HepG2 (cell line): ENCODE results near the gene KAT7. TPM values are rescaled to one million over a fixed set of nuclear protein-coding genes. Genes with fewer than 3 reads are reported as not detected.
A peak's percentile ranks its signal among the peaks of the same experiment; 100 is the strongest.

Experiments
- ATAC-seq: fragments of 200-7000 bp; cut with Tn5 transposase; 3 replicates; pipeline ENCODE4 v1.9.1; 2020; ENCODE audit warnings: mild to moderate bottlenecking, moderate library complexity
- BruUV-seq: library from RNA; stranded (reverse); fragments of 400-500 nt; replicated peaks from 2 replicates; lab custom pipeline; 2021; lab: Mats Ljungman, UMichigan
- CTCF ChIA-PET: fragments of 300-600 bp; formaldehyde crosslinking; extraction: SDS; loops from one replicate; lab custom pipeline; 2021; ENCODE audit warnings: low total read pairs, inconsistent platforms, low intra/inter-chr PET ratio; lab: Yijun Ruan, JAX
- POLR2A ChIA-PET: fragments of 350-600 bp; sonication (Branson Sonifier 250); formaldehyde crosslinking; loops from one replicate; lab custom pipeline; 2020; ENCODE audit warnings: antibody characterized with exemption, inconsistent platforms; lab: Yijun Ruan, JAX
- DNase-seq: peaks from one replicate; pipeline ENCODE4 v3.0.0-alpha.2; 2015; ENCODE audit warnings: low spot score
- FAIRE-seq: peaks from 3 replicates; lab custom pipeline; 2011; peaks lifted over from hg19 to GRCh38; lab: Jason Lieb, UNC
- H2AFZ ChIP-seq: one replicate; pipeline ENCODE4 v1.6.1; 2011; ENCODE audit warnings: low read length, inconsistent platforms
- H3K27ac ChIP-seq: fragments of 300-600 bp; 3 replicates; pipeline ENCODE4 v1.8.0; 2011; ENCODE audit warnings: mixed run types, mild to moderate bottlenecking, mixed read lengths, low read length, inconsistent platforms; ENCODE audit not compliant: insufficient read depth; ENCODE audit errors: extremely low read length
- H3K27me3 ChIP-seq, 2 experiments: fragments of 200-600 bp in 1 of 2; 2 replicates in 1 of 2; 3 replicates in 1 of 2; pipeline versions ENCODE4 v1.6.0 to v1.8.0; 2011; ENCODE audit warnings: low read length in 2 of 2, mild to moderate bottlenecking in 2 of 2, moderate library complexity in 2 of 2, inconsistent platforms in 1 of 2; ENCODE audit not compliant: insufficient read depth in 2 of 2, control insufficient read depth in 1 of 2
- H3K36me3 ChIP-seq, 2 experiments: fragments of 200-600 bp in 1 of 2; replicated peaks in 1 of 2; 2 replicates in 1 of 2; 3 replicates in 1 of 2; pipeline versions ENCODE4 v1.5.1 to v1.8.0; 2011; ENCODE audit warnings: low read length in 2 of 2, inconsistent platforms in 1 of 2; ENCODE audit not compliant: insufficient read depth in 2 of 2, control insufficient read depth in 1 of 2
- H3K4me1 ChIP-seq: 2 replicates; pipeline ENCODE4 v1.5.1; 2012; ENCODE audit warnings: low read length, inconsistent platforms; ENCODE audit not compliant: insufficient read depth
- H3K4me2 ChIP-seq: 2 replicates; pipeline ENCODE4 v1.6.0; 2011; ENCODE audit warnings: low read depth, low read length, inconsistent platforms
- H3K4me3 ChIP-seq, 3 experiments: fragments of 200-600 bp in 1 of 3; sonication (generic), shearing (Covaris generic) in 1 of 3; replicated peaks in 1 of 3; 2 replicates each; pipeline ENCODE4 v1.5.1; 2011 to 2016; ENCODE audit warnings: low read length in 3 of 3, inconsistent platforms in 2 of 3, low read depth in 2 of 3, mild to moderate bottlenecking in 2 of 3, control low read depth in 1 of 3, mixed read lengths in 1 of 3; ENCODE audit not compliant: insufficient read depth in 1 of 3
- H3K79me2 ChIP-seq: one replicate; pipeline ENCODE4 v1.6.1; 2011; ENCODE audit warnings: low read length, inconsistent platforms; ENCODE audit not compliant: insufficient read depth
- H3K9ac ChIP-seq: 2 replicates; pipeline ENCODE4 v1.6.0; 2011; ENCODE audit warnings: mild to moderate bottlenecking, low read depth, low read length, inconsistent platforms; ENCODE audit not compliant: insufficient read depth
- H3K9me3 ChIP-seq: 2 replicates; pipeline ENCODE4 v1.5.1; 2012; ENCODE audit warnings: mild to moderate bottlenecking, low read length
- H4K20me1 ChIP-seq: 2 replicates; pipeline ENCODE4 v1.6.0; 2011; ENCODE audit warnings: inconsistent platforms, mild to moderate bottlenecking, low read length, moderate library complexity; ENCODE audit not compliant: insufficient read depth
- JUND ChIP-seq: sonication (generic); formaldehyde crosslinking; IDR thresholded peaks from 2 replicates; pipeline ENCODE4 v1.8.0; 2022; ENCODE audit warnings: mild to moderate bottlenecking, missing genetic modification reagents
- KDM3A ChIP-seq: IDR thresholded peaks from 2 replicates; pipeline ENCODE4 v1.6.1; 2018; ENCODE audit warnings: low read depth, missing compliant biosample characterization
- PRMT3 ChIP-seq: sonication (generic); formaldehyde crosslinking; IDR thresholded peaks from 2 replicates; pipeline ENCODE4 v1.8.1; 2022; ENCODE audit warnings: low read depth, mild to moderate bottlenecking, moderate library complexity, missing genetic modification reagents, borderline replicate concordance
- RAD51 ChIP-seq: fragments of 450-650 bp; IDR thresholded peaks from 2 replicates; pipeline ENCODE4 v1.6.1; 2016; ENCODE audit warnings: borderline replicate concordance
- RFXAP ChIP-seq: sonication (generic); formaldehyde crosslinking; IDR thresholded peaks from 2 replicates; pipeline ENCODE4 v1.4.0; 2020; ENCODE audit warnings: missing genetic modification reagents, borderline replicate concordance
- SP2 ChIP-seq: sonication (generic); formaldehyde crosslinking; IDR thresholded peaks from 2 replicates; pipeline ENCODE4 v1.5.1; 2020; ENCODE audit warnings: mild to moderate bottlenecking, missing genetic modification reagents
- XRCC5 ChIP-seq: fragments of 200-400 bp; formaldehyde crosslinking; optimal IDR thresholded peaks from 2 replicates; pipeline ENCODE3; 2017; ENCODE audit warnings: mild to moderate bottlenecking, low read length
- ZBTB49 ChIP-seq: sonication (generic); formaldehyde crosslinking; IDR thresholded peaks from 2 replicates; pipeline ENCODE4 v1.4.0; 2020; ENCODE audit warnings: missing genetic modification reagents, borderline replicate concordance
- ZNF121 ChIP-seq: sonication (generic); formaldehyde crosslinking; IDR thresholded peaks from 2 replicates; pipeline ENCODE4 v1.5.0; 2020; ENCODE audit warnings: mild to moderate bottlenecking, missing genetic modification reagents
- ZNF513 ChIP-seq: sonication (generic); formaldehyde crosslinking; conservative IDR thresholded peaks from 2 replicates; pipeline ENCODE4 v1.5.0; 2020; ENCODE audit warnings: missing genetic modification reagents
- ZNF672 ChIP-seq: sonication (generic); formaldehyde crosslinking; IDR thresholded peaks from 2 replicates; pipeline ENCODE4 v1.8.1; 2022; ENCODE audit warnings: missing genetic modification reagents
- ZNF761 ChIP-seq: sonication (generic); formaldehyde crosslinking; conservative IDR thresholded peaks from 2 replicates; pipeline ENCODE4 v1.4.0; 2020; ENCODE audit warnings: mild to moderate bottlenecking, missing genetic modification reagents
- WGBS: methylation state at CpG from one replicate; pipeline ENCODE4 v1.1.6; 2017; ENCODE audit warnings: low lambda C conversion rate; 5-methylcytosine and 5-hydroxymethylcytosine counted together
- in situ Hi-C: cut with HindIII; loops from 2 replicates; pipeline ENCODE4 v1.10.0; 2017; ENCODE audit warnings: low pct_unique_long_range_greater_than_20kb; ENCODE audit not compliant: extremely low pct_ligation_motif_present
- intact Hi-C: fragments of 100-400 bp; cut with micrococcal nuclease; formaldehyde crosslinking; loops from one replicate; pipeline ENCODE4 v1.10.0; 2022; ENCODE audit not compliant: unreplicated experiment
- polyA plus RNA-seq, 8 experiments: library from polyadenylated mRNA; depleted of rRNA in 3 of 8; stranded (reverse) in 7 of 8; unstranded in 1 of 8; fragments of >200 nt; fragmentation: Illumina TruSeq in 4 of 8; extraction: Trizol in 4 of 8; gene quantifications; 2 replicates each; pipeline versions ENCODE4 v1.2.1 to v1.2.3, GENCODE V29; 2011 to 2016; ENCODE audit warnings: low read depth in 4 of 8, missing spikeins in 1 of 8, mixed read lengths in 1 of 8; ENCODE audit not compliant: insufficient read depth in 1 of 8
- total RNA-seq, 5 experiments: library from RNA; depleted of rRNA; stranded (reverse); fragments of >200 nt; fragmentation: Illumina TruSeq; extraction: Trizol; gene quantifications; 2 replicates each; pipeline ENCODE4 v1.2.3, GENCODE V29; 2016; ENCODE audit warnings: low read depth in 1 of 5

The KAT7 gene
- total and polyA plus RNA-seq, 2 of the 13 experiments (the other 11 are each of a cell fraction or from before 2014, with no cell fraction given), result 21.2 to 39.2 TPM

GRCh38 chr17:49746791-49747490 is 41.5 kb upstream of the KAT7 start:
- intact Hi-C loops, result no loop called here
- FAIRE-seq (no peak), ATAC-seq (peak; percentile 59), DNase-seq (no peak)
- WGBS, result 81% methylated on average over 5 of the region's 5 CpGs
- Histone ChIP-seq H3K27me3 (no peaks in the 10 kb centered on the region), H3K4me3 (no peak overlapping the region), H4K20me1 (no peaks in the 10 kb centered on the region), H3K4me1 (peaks cover 58% of the 10 kb centered on the region), H3K4me2 (peak overlapping the region; percentile 47; the same call in 1 of the 2 replicates), H3K9ac (no peak overlapping the region), H3K79me2 (no peaks in the 10 kb centered on the region), H3K27ac (peak overlapping the region; percentile 51), H3K36me3 (peaks cover 3 to 7% of the 10 kb centered on the region in 2 experiments; a peak in 4 of 5 replicates), H2AFZ (no peak overlapping the region), H3K9me3 (no peaks in the 10 kb centered on the region)
- ChIA-PET CTCF (no interaction called here), POLR2A (interaction anchor here (1.1 to 5.8 kb wide), 5 partner anchors 11 to 41 kb away, joined by 3 to 83 read pairs (median 8); partner anchors contain the start of genes FAM117A, KAT7 and SLC35B1)
- TF ChIP-seq ZNF672 (CRISPR knock-in tag) (no peak), RFXAP (CRISPR knock-in tag) (no peak), ZNF121 (CRISPR knock-in tag) (no peak), PRMT3 (no peak), KDM3A (no peak)
- BruUV-seq, result no TSS peak
- in situ Hi-C loops, result no loop called here

GRCh38 chr17:49747632-49748031 is 40.8 kb upstream of the KAT7 start:
- CTCF ChIA-PET, result no interaction called here
- POLR2A ChIA-PET, result interaction anchor here (1.1 to 5.8 kb wide), 5 partner anchors 10 to 41 kb away, joined by 3 to 83 read pairs (median 8); partner anchors contain the start of genes FAM117A, KAT7 and SLC35B1
- Histone ChIP-seq H4K20me1 (no peaks in the 10 kb centered on the region), H3K4me2 (peak overlapping the region; percentile 47), H3K4me3 (no peak overlapping the region), H3K79me2 (no peaks in the 10 kb centered on the region), H3K9me3 (no peaks in the 10 kb centered on the region), H3K27ac (peak overlapping the region; percentile 51), H3K9ac (no peak overlapping the region), H3K27me3 (no peaks in the 10 kb centered on the region), H2AFZ (no peak overlapping the region), H3K36me3 (peaks cover 3 to 7% of the 10 kb centered on the region in 2 experiments; a peak in 4 of 5 replicates), H3K4me1 (peaks cover 53% of the 10 kb centered on the region)
- intact Hi-C loops, result no loop called here
- WGBS, result 0% methylated on average over 1 of the region's 1 CpG
- FAIRE-seq (peak; percentile 85), ATAC-seq (peak; percentile 92), DNase-seq (peak; percentile 74)
- BruUV-seq, result no TSS peak
- in situ Hi-C loops, result no loop called here
- TF ChIP-seq ZNF761 (CRISPR knock-in tag), result no peak
- no peak for TF ChIP-seq SP2 (CRISPR knock-in tag)
- TF ChIP-seq RAD51, result no peak
- TF ChIP-seq ZNF513, result no peak
- TF ChIP-seq XRCC5, result no peak
- TF ChIP-seq JUND (CRISPR knock-in tag), result no peak
- no peak for TF ChIP-seq ZBTB49 (CRISPR knock-in tag)
